ENCODE data around the gene FYB2.

GRCh38 chr1:56755911-56756310, 63.3 kb downstream of the FYB2 start:
- TF ChIP-seq CTCF (IDR thresholded peaks at IDR 0.05) (no peak), POLR2AphosphoS5 (IDR thresholded peaks at IDR 0.05) (no peak), EP300 (IDR thresholded peaks at IDR 0.05) (no peak), POLR2A (IDR thresholded peaks at IDR 0.05) (no peak)

All from sigmoid colon (tissue), 4 donors.